ENCODE results near the gene DENND2A. TPM values are rescaled to one million over a fixed set of nuclear protein-coding genes. Genes with fewer than 3 reads are reported as not detected.
"Not testable (repeated sequence)": the region's sequence is repeated elsewhere in the genome, so short reads cannot be mapped to it uniquely, and the experiment has no call there.

The DENND2A gene
- total RNA-seq, 1 donor from 2014 or later = not detected

DNA sequence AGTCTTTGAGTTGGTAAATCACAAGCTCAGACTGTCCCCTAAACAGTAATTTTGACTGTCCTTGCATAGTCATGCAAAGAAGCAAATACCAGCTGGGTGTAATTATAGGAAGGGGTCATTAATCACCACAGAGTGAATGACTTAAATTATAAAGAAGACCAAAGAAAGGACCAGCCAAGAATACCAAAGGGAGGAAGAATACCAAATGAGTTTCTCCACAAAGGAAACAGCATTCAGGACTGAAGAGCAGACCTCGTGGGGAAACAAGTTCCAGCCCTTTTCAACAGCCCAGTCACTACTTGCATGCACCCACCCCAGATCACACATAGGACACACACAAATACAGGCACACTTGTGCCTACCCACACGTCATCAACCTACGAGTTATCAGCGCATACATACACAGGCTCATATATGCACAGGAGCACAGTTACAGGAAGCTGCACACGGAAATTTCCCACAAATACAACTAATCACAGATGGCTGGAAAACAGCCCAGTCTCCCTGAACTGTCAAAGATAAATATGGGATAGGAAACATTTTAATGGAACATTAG is 77.6 kb downstream of the DENND2A start:
- intact Hi-C loops (cut with micrococcal nuclease) = no loop called here
- ATAC-seq (ENCODE audit: low read depth) (no peak), DNase-seq (no peak)
- no peak overlapping the region for H3K4me3 Mint-ChIP-seq
- H3K27me3 Mint-ChIP-seq = no peaks in the 10 kb centered on the region
- H3K36me3 Mint-ChIP-seq (ENCODE audit: low read depth) = no peaks in the 10 kb centered on the region
- ChIA-PET POLR2A (no interaction called here), CTCF (no interaction called here)
- TF ChIP-seq, protein P1, sequence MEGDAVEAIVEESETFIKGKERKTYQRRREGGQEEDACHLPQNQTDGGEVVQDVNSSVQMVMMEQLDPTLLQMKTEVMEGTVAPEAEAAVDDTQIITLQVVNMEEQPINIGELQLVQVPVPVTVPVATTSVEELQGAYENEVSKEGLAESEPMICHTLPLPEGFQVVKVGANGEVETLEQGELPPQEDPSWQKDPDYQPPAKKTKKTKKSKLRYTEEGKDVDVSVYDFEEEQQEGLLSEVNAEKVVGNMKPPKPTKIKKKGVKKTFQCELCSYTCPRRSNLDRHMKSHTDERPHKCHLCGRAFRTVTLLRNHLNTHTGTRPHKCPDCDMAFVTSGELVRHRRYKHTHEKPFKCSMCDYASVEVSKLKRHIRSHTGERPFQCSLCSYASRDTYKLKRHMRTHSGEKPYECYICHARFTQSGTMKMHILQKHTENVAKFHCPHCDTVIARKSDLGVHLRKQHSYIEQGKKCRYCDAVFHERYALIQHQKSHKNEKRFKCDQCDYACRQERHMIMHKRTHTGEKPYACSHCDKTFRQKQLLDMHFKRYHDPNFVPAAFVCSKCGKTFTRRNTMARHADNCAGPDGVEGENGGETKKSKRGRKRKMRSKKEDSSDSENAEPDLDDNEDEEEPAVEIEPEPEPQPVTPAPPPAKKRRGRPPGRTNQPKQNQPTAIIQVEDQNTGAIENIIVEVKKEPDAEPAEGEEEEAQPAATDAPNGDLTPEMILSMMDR (IDR thresholded peaks at IDR 0.05) = no peak
- H3K9me3 Mint-ChIP-seq = no peaks in the 10 kb centered on the region
- H3K4me1 Mint-ChIP-seq = no peaks in the 10 kb centered on the region
- H3K27ac Mint-ChIP-seq = no peak overlapping the region

DNA sequence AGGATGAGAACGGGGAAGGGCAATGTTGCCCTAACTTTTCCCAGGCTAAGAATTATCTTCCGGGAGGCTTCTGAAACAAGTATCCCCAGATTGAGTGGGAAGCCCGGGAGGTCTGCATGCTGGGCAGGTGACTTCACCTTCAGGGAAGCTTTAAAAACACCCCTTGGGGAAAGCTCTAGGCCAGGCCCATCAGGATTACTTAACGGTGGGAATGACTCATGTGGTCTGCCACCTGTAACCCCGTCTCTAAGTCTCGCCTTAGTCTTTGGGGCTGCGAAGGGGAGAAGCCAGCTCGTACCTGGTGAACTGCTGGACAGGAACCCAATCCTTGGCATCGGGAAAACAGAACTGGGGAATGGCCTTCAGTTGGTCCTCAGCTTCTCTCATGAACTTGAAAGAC is 81.2 kb downstream of the DENND2A start:
- Mint-ChIP-seq H3K27ac (no peak overlapping the region), H3K9me3 (no peaks in the 10 kb centered on the region), H3K36me3 (ENCODE audit: low read depth) (no peaks in the 10 kb centered on the region), H3K27me3 (no peaks in the 10 kb centered on the region), H3K4me3 (no peak overlapping the region), H3K4me1 (no peaks in the 10 kb centered on the region)
- TF ChIP-seq, protein P1 (IDR thresholded peaks at IDR 0.05) = no peak
- ChIA-PET CTCF (no interaction called here), POLR2A (no interaction called here)
- no peak for ATAC-seq (ENCODE audit: low read depth)
- DNase-seq = no peak
- intact Hi-C loops (cut with micrococcal nuclease) = no loop called here

DNA sequence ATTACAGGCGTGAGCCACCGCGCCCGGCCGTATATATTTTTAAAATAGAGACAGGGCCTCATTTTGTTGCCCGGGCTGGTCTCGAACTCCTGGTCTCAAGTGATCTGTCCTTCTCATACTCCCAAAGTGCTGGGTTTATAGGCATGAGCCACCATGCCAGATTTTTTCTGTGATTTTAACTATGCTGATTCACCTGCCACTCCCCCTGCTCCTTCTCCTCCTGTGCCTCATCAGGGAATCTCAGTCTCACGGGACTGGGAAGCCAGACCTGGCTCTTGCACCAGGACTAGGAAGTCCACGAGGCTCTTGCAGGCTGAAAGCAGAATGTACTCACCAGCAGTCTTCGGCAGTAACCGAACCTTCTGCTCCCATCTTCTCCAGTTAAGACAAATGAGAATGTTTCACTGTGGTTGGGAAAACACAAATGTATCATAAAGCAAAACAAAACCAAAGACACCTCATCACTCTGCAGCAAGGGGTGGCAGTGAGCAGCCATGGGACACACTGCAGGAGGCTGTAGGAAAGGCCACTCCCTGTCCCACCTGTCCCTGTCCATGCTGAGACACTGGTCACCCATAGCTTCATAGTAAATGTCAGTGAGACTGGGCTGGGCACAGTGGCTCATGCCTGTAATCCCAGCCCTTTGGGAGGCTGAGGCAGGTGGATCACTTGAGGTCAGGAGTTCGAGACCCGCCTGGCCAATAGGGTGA is 82.6 kb downstream of the DENND2A start:
- H3K4me3 Mint-ChIP-seq = no peak overlapping the region
- intact Hi-C loops (cut with micrococcal nuclease) = no loop called here
- TF ChIP-seq, protein P1 (IDR thresholded peaks at IDR 0.05) = no peak
- no peaks in the 10 kb centered on the region for H3K36me3 Mint-ChIP-seq (ENCODE audit: low read depth)
- ATAC-seq (ENCODE audit: low read depth) (no peak), DNase-seq (no peak)
- H3K4me1 Mint-ChIP-seq = no peaks in the 10 kb centered on the region
- CTCF ChIA-PET = no interaction called here
- no peak overlapping the region for H3K27ac Mint-ChIP-seq
- no peaks in the 10 kb centered on the region for H3K27me3 Mint-ChIP-seq
- no peaks in the 10 kb centered on the region for H3K9me3 Mint-ChIP-seq
- POLR2A ChIA-PET = no interaction called here

DNA sequence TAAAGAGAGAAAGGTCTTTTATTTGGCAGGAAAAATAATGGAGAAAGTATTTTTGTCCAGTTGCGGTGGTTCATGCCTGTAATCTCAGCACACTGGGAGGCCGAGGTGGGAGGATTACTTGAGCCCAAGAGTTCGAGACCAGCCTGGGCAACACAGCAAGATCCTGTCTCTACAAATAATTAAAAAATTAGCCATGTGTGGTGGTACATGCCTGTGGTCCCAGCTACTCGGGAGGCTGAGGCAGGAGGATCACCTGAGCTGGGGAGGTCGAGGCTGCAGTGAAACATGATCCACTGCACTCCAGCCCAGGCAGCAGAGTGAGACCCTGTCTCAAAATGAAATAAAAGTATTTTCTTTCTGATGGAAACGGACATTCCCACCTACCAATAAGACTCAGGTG is 83.5 kb downstream of the DENND2A start:
- no peak for DNase-seq
- Mint-ChIP-seq H3K9me3 (no peaks in the 10 kb centered on the region), H3K27ac (no peak overlapping the region), H3K4me1 (no peaks in the 10 kb centered on the region), H3K4me3 (no peak overlapping the region), H3K27me3 (no peaks in the 10 kb centered on the region), H3K36me3 (ENCODE audit: low read depth) (no peaks in the 10 kb centered on the region)
- TF ChIP-seq, protein P1 (IDR thresholded peaks at IDR 0.05) = no peak
- ATAC-seq (ENCODE audit: low read depth) = no peak
- ChIA-PET CTCF (no interaction called here), POLR2A (no interaction called here)
- intact Hi-C loops (cut with micrococcal nuclease) = no loop called here

DNA sequence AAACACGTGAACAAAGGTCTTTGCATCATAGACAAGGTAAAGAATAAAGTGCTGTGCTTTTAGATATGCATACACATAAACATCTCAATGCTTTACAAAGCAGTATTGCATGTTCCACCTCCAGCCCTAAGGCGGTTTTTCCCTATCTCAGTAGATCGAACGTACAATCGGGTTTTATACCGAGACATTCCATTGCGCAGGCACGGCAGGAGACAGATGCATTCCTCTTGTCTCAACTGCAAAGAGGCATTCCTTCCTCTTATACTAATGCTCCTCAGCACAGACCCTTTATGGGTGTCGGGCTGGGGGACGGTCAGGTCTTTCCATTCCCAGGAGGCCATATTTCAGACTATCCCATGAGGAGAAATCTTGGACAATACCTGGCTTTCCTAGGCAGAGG is 87.4 kb downstream of the DENND2A start:
- DNase-seq; H3K27me3 Mint-ChIP-seq; H3K36me3 Mint-ChIP-seq (ENCODE audit: low read depth); POLR2A ChIA-PET; H3K4me3 Mint-ChIP-seq; H3K4me1 Mint-ChIP-seq; H3K9me3 Mint-ChIP-seq; intact Hi-C loops (cut with micrococcal nuclease); ATAC-seq (ENCODE audit: low read depth); H3K27ac Mint-ChIP-seq; CTCF ChIA-PET: not testable (repeated sequence)
